H1 (cell line): ENCODE data around the gene STX10.

Source experiments
- ASH2L ChIP-seq: fragments of 200-600, 300-600 bp; sonication (generic); IDR thresholded peaks from one replicate; pipeline ENCODE4 v1.7.1; 2017; ENCODE audit warnings: low read length
- BRCA1 ChIP-seq: IDR thresholded peaks from 2 replicates; pipeline ENCODE4 v1.6.1; 2012; ENCODE audit warnings: low read depth, low read length, improper control_type of control experiment
- CEBPB ChIP-seq: IDR thresholded peaks from 2 replicates; pipeline ENCODE4 v1.6.1; 2012; ENCODE audit warnings: low read depth, low read length
- CTCF ChIP-seq, 3 experiments: IDR thresholded peaks; 1 replicate in 2 of 3; 2 replicates in 1 of 3; pipeline versions ENCODE4 v1.5.1 to v1.6.1; 2011; ENCODE audit warnings: low read length in 3 of 3, mild to moderate bottlenecking in 3 of 3, inconsistent platforms in 2 of 3, low read depth in 1 of 3, moderate library complexity in 1 of 3; ENCODE audit not compliant: insufficient read depth in 1 of 3; ENCODE audit errors: control extremely low read depth in 1 of 3
- EGR1 ChIP-seq: IDR thresholded peaks from 2 replicates; pipeline ENCODE4 v1.6.1; 2011; ENCODE audit warnings: low read depth, low read length, borderline replicate concordance
- EP300 ChIP-seq, 2 experiments: IDR thresholded peaks; 1 replicate in 1 of 2; 2 replicates in 1 of 2; pipeline ENCODE4 v1.6.1; 2011 to 2012; ENCODE audit warnings: low read depth in 2 of 2, low read length in 2 of 2, mild to moderate bottlenecking in 2 of 2, borderline replicate concordance in 1 of 2, inconsistent platforms in 1 of 2, moderate library complexity in 1 of 2
- EZH2 ChIP-seq: fragments of 200-600 bp; sonication (generic); IDR thresholded peaks from 2 replicates; pipeline ENCODE4 v1.7.1; 2012; ENCODE audit warnings: low read depth, mild to moderate bottlenecking, moderate library complexity, low read length, inconsistent platforms; ENCODE audit not compliant: severe bottlenecking
- GABPA ChIP-seq: IDR thresholded peaks from 2 replicates; pipeline ENCODE4 v1.6.1; 2011; ENCODE audit warnings: mild to moderate bottlenecking, low read length, moderate library complexity, borderline replicate concordance; ENCODE audit not compliant: insufficient read depth
- GTF2F1 ChIP-seq: IDR thresholded peaks from 2 replicates; pipeline ENCODE4 v1.6.1; 2012; ENCODE audit warnings: low read depth, low read length, improper control_type of control experiment, borderline replicate concordance
- KDM1A ChIP-seq: fragments of 200-600, 300-600 bp; sonication (generic); IDR thresholded peaks from 2 replicates; pipeline ENCODE4 v1.7.1; 2016; ENCODE audit warnings: mild to moderate bottlenecking, low read length, borderline replicate concordance
- KDM5A ChIP-seq: fragments of 200-600 bp; IDR thresholded peaks from 2 replicates; pipeline ENCODE4 v1.7.1; 2012; ENCODE audit warnings: mild to moderate bottlenecking, low read length, inconsistent platforms, mixed read lengths
- NANOG ChIP-seq: IDR thresholded peaks from 2 replicates; pipeline ENCODE4 v1.6.1; 2011; ENCODE audit warnings: low read length, low read depth, mild to moderate bottlenecking, inconsistent platforms; ENCODE audit not compliant: insufficient read depth, poor library complexity, severe bottlenecking
- POLR2AphosphoS5 ChIP-seq: IDR thresholded peaks from 2 replicates; pipeline ENCODE4 v1.6.1; 2011; ENCODE audit warnings: low read depth, low read length
- USF2 ChIP-seq: IDR thresholded peaks from 2 replicates; pipeline ENCODE4 v1.6.1; 2011; ENCODE audit warnings: low read length, improper control_type of control experiment

GRCh38 chr19:13129384-13129783 is 20.8 kb downstream of the STX10 start:
- TF ChIP-seq CTCF (IDR thresholded peaks at IDR 0.05; ENCODE audit: control extremely low read depth in 1 of 3, insufficient read depth in 1 of 3, low read depth in 1 of 3, low read length in 3 of 3): no peak
- TF ChIP-seq EGR1: no peak
- TF ChIP-seq ASH2L: no peak
- no peak for TF ChIP-seq EP300 (IDR thresholded peaks at IDR 0.05; ENCODE audit: borderline replicate concordance in 1 of 2, low read depth in 2 of 2, low read length in 2 of 2)
- TF ChIP-seq BRCA1: no peak
- TF ChIP-seq EZH2: no peak
- TF ChIP-seq NANOG: no peak
- TF ChIP-seq USF2: no peak
- TF ChIP-seq GABPA: no peak
- TF ChIP-seq KDM1A: no peak
- TF ChIP-seq GTF2F1: no peak
- no peak for TF ChIP-seq KDM5A
- no peak for TF ChIP-seq POLR2AphosphoS5
- no peak for TF ChIP-seq CEBPB
